ENCODE results near the gene OXCT1. TPM values are rescaled to one million over a fixed set of nuclear protein-coding genes. Genes with fewer than 3 reads are reported as not detected.

The OXCT1 gene
- total and polyA plus RNA-seq, 2 of the 8 experiments (the other 6 are each of a cell fraction or from before 2014, with no cell fraction given) = 10.1 to 28.2 TPM

DNA sequence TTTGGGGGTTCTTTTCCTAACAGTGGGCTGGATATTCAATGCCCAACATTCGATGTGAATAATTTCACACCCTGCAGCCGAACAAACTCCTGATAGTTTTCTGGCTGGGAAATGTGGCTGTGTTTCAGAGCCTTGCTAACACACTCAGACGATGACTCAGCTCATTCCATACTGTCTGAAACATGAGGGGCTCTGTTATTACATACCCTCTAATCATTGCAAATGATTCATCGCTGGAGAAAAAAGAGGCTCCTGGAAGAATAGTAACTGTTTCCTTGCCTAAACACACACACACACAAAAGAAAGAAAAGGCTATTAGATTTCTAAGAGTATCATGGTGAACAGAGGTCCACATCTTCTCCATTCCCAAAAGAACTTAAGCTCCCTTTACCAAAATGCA lies 75.8 kb downstream of the OXCT1 start:
- no peak overlapping the region for H3K27ac ChIP-seq (ENCODE audit: low read depth, low read length)
- TF ChIP-seq HDAC6 (IDR thresholded peaks at IDR 0.05; ENCODE audit: low read depth, low read length) = no peak
- TF ChIP-seq BRCA1 (IDR thresholded peaks at IDR 0.05; ENCODE audit: low read depth, low read length) = no peak
- TF ChIP-seq, protein P1, sequence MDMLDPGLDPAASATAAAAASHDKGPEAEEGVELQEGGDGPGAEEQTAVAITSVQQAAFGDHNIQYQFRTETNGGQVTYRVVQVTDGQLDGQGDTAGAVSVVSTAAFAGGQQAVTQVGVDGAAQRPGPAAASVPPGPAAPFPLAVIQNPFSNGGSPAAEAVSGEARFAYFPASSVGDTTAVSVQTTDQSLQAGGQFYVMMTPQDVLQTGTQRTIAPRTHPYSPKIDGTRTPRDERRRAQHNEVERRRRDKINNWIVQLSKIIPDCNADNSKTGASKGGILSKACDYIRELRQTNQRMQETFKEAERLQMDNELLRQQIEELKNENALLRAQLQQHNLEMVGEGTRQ (IDR thresholded peaks at IDR 0.05; ENCODE audit: low read length) = no peak
- TF ChIP-seq, protein P2, sequence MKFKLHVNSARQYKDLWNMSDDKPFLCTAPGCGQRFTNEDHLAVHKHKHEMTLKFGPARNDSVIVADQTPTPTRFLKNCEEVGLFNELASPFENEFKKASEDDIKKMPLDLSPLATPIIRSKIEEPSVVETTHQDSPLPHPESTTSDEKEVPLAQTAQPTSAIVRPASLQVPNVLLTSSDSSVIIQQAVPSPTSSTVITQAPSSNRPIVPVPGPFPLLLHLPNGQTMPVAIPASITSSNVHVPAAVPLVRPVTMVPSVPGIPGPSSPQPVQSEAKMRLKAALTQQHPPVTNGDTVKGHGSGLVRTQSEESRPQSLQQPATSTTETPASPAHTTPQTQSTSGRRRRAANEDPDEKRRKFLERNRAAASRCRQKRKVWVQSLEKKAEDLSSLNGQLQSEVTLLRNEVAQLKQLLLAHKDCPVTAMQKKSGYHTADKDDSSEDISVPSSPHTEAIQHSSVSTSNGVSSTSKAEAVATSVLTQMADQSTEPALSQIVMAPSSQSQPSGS (IDR thresholded peaks at IDR 0.05; ENCODE audit: low read length) = no peak
- no peak for TF ChIP-seq CTBP2 (IDR thresholded peaks at IDR 0.05; ENCODE audit: borderline replicate concordance, insufficient read depth, insufficient read length, low read length)
- TF ChIP-seq, protein P3, sequence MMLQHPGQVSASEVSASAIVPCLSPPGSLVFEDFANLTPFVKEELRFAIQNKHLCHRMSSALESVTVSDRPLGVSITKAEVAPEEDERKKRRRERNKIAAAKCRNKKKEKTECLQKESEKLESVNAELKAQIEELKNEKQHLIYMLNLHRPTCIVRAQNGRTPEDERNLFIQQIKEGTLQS (IDR thresholded peaks at IDR 0.05; ENCODE audit: insufficient read depth, low read depth, low read length) = no peak
- TF ChIP-seq NRF1 (IDR thresholded peaks at IDR 0.05; ENCODE audit: low read depth, low read length) = no peak
- no peak for TF ChIP-seq YY1 (IDR thresholded peaks at IDR 0.05; ENCODE audit: low read depth, low read length)
- TF ChIP-seq, protein P4, sequence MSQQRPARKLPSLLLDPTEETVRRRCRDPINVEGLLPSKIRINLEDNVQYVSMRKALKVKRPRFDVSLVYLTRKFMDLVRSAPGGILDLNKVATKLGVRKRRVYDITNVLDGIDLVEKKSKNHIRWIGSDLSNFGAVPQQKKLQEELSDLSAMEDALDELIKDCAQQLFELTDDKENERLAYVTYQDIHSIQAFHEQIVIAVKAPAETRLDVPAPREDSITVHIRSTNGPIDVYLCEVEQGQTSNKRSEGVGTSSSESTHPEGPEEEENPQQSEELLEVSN (IDR thresholded peaks at IDR 0.05) = no peak
- TF ChIP-seq CBX5 (IDR thresholded peaks at IDR 0.05; ENCODE audit: low read depth, low read length) = no peak

More for the DNA sequence above, 75.8 kb downstream of the OXCT1 start:
- Histone ChIP-seq H3K27me3 (replicated peaks in 1 of 4; ENCODE audit: control insufficient read depth in 3 of 4, extremely low read depth in 1 of 4, insufficient read depth in 3 of 4, low read length in 3 of 4) (no peaks in the 10 kb centered on the region), H2BK120ac (replicated peaks; ENCODE audit: low read depth, low read length) (no peak overlapping the region), H3K9me3 (ENCODE audit: insufficient read depth in 2 of 2, low read depth in 1 of 2, low read length in 1 of 2) (no peaks in the 10 kb centered on the region), H3K56ac (replicated peaks; ENCODE audit: insufficient read length, low read depth, low read length) (no peak overlapping the region), H3K4me2 (ENCODE audit: insufficient read depth in 1 of 2, low read depth in 2 of 2, low read length in 2 of 2) (no peak overlapping the region), H3K14ac (ENCODE audit: insufficient read length) (no peak overlapping the region), H4K5ac (ENCODE audit: insufficient read length, low read depth, low read length) (no peak overlapping the region), H4K8ac (ENCODE audit: extremely low read depth, insufficient read depth, low read length) (no peak overlapping the region), H3K23me2 (ENCODE audit: low read depth, low read length) (no peaks in the 10 kb centered on the region), H2BK5ac (ENCODE audit: low read depth, low read length) (no peak overlapping the region), H3K18ac (ENCODE audit: extremely low read depth, low read length) (no peak overlapping the region), H4K91ac (replicated peaks; ENCODE audit: insufficient read length, low read length) (no peak overlapping the region), H3K79me1 (ENCODE audit: low read depth, low read length) (no peaks in the 10 kb centered on the region), H2BK12ac (ENCODE audit: low read depth, low read length) (no peak overlapping the region), H3K4me3 (ENCODE audit: extremely low read depth in 1 of 4, insufficient read depth in 2 of 4, low read depth in 3 of 4, low read length in 4 of 4) (no peak overlapping the region), H2BK20ac (ENCODE audit: low read length) (no peak overlapping the region), H3K9ac (replicated peaks in 1 of 4; ENCODE audit: extremely low read depth in 1 of 4, low read depth in 3 of 4, low read length in 3 of 4) (no peak overlapping the region), H3K36me3 (ENCODE audit: control insufficient read depth in 2 of 4, insufficient read depth in 4 of 4, low read length in 3 of 4) (no peaks in the 10 kb centered on the region; a peak in 1 of 8 replicates), H2BK15ac (ENCODE audit: low read length) (no peak overlapping the region), H2AFZ (ENCODE audit: low read length) (no peak overlapping the region), H4K20me1 (replicated peaks in 1 of 2; ENCODE audit: control insufficient read depth in 1 of 2, insufficient read depth in 2 of 2, low read length in 2 of 2) (no peaks in the 10 kb centered on the region), H3K4me1 (replicated peaks in 1 of 4; ENCODE audit: control insufficient read depth in 3 of 4, insufficient read depth in 4 of 4, low read length in 3 of 4) (peaks cover 0 to 3% (median 0%) of the 10 kb centered on the region in 4 experiments; a peak in 1 of 7 replicates), H3K23ac (ENCODE audit: insufficient read length) (no peak overlapping the region), H2AK5ac (ENCODE audit: low read depth, low read length) (no peak overlapping the region), H3K4ac (replicated peaks; ENCODE audit: insufficient read length, low read depth, low read length) (no peak overlapping the region), H3K79me2 (ENCODE audit: control insufficient read depth in 1 of 2, insufficient read depth in 2 of 2, low read length in 2 of 2) (no peaks in the 10 kb centered on the region)
- WGBS, 2 experiments (ENCODE audit: extremely low coverage in 1 of 2, insufficient coverage in 1 of 2, insufficient read length in 1 of 2, insufficient replicate concordance in 2 of 2, low coverage in 1 of 2, low lambda C conversion rate in 2 of 2, missing lambda C conversion rate in 1 of 2) = 89% methylated on average over 4 of the region's 4 CpGs; no CpG with 5 or more reads in 1 of the 2 experiments
- FAIRE-seq = peak; percentile 19
- DNase-seq (ENCODE audit: low read depth in 1 of 2, low spot score in 2 of 2) = no peak
- CTCF ChIA-PET (ENCODE audit: partially characterized antibody) = interaction anchor here (0.5 to 1.3 kb wide), 2 partner anchors 9 to 212 kb away, joined by 4 read pairs; no protein-coding TSS in a partner anchor
- POLR2A ChIA-PET (ENCODE audit: partially characterized antibody) = no interaction called here

Data from H1 (cell line).